Measurements from ENCODE around the gene DYRK3. TPM values are rescaled to one million over a fixed set of nuclear protein-coding genes. Genes with fewer than 3 reads are reported as not detected.
A peak's percentile ranks its signal among the peaks of the same experiment; 100 is the strongest.

Gene DYRK3
- total RNA-seq, 2 experiments from 2014 or later, result 1.6 to 1.7 TPM

- H3K36me3 Mint-ChIP-seq (ENCODE audit: low read depth), result peaks cover 97% of the 10 kb centered on the region
- H3K36me3 ChIP-seq (ENCODE audit: insufficient read depth, low read length), result peaks cover 88% of the 10 kb centered on the region
- no peaks in the 10 kb centered on the region for H3K27me3 Mint-ChIP-seq
- no peaks in the 10 kb centered on the region for H3K9me3 ChIP-seq (ENCODE audit: control insufficient read depth in 1 of 2, insufficient read depth in 1 of 2, low read length in 2 of 2)
- ChIA-PET POLR2A (no interaction called here), CTCF (interaction anchor here (2.1 to 2.5 kb wide), 2 partner anchors 38 to 45 kb away, joined by 8 to 13 read pairs; no protein-coding TSS in a partner anchor)
- no peaks in the 10 kb centered on the region for H3K27me3 ChIP-seq (ENCODE audit: control insufficient read depth in 1 of 2, insufficient read depth in 2 of 2, low read length in 2 of 2)
- peak overlapping the region; percentile 22 for H3K4me3 Mint-ChIP-seq
- peak overlapping the region; percentile 85 for H3K27ac Mint-ChIP-seq
- peak overlapping the region; percentile 39 to 55 for H3K27ac ChIP-seq (ENCODE audit: low read depth in 1 of 2, low read length in 2 of 2)
- H3K4me1 Mint-ChIP-seq (ENCODE audit: low read depth), result peaks cover 43% of the 10 kb centered on the region
- no peaks in the 10 kb centered on the region for H3K9me3 Mint-ChIP-seq
- intact Hi-C loops (cut with DNase I, micrococcal nuclease), result no loop called here
- TF ChIP-seq CTCF (IDR thresholded peaks at IDR 0.05), result peak; percentile 37
- no peak overlapping the region for H3K4me3 ChIP-seq (ENCODE audit: low read length)
- peaks cover 41% of the 10 kb centered on the region for H3K4me1 ChIP-seq (ENCODE audit: insufficient read depth, low read length)
- ATAC-seq (ENCODE audit: poor library complexity) (peak; percentile 83), DNase-seq (peak in 10 of 14 experiments; percentile 29 to 83 (median 58))
Observed at GRCh38 chr1:206590025-206590758, 45.1 kb upstream of the DYRK3 start.

DNA sequence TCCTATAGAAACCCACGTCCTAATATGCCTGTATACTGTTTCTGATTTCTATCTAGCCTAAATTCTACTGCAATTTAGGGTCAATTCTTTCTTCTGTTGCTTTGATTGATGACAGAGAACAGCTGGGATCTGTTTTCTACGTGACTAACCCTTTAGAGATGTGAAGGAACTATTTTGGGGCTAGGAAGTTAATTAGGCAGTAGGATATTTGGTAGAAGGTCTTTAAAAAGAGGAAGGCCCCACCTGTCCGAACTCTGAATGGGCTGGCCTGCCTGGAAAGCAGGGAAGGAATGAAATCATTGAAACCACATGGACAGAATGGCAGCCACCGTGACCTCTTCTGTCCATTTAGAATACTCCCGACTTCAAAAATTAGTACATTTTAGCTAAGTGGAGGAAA lies 44.1 kb upstream of the DYRK3 start:
- Histone ChIP-seq H3K27me3 (ENCODE audit: control insufficient read depth in 1 of 2, insufficient read depth in 2 of 2, low read length in 2 of 2) (no peaks in the 10 kb centered on the region), H3K4me1 (ENCODE audit: insufficient read depth, low read length) (peaks cover 34% of the 10 kb centered on the region), H3K4me3 (ENCODE audit: low read length) (no peak overlapping the region), H3K9me3 (ENCODE audit: control insufficient read depth in 1 of 2, insufficient read depth in 1 of 2, low read length in 2 of 2) (no peaks in the 10 kb centered on the region), H3K27ac (ENCODE audit: low read depth in 1 of 2, low read length in 2 of 2) (peak overlapping the region; percentile 13 to 55), H3K36me3 (ENCODE audit: insufficient read depth, low read length) (peaks cover 88% of the 10 kb centered on the region)
- no peak for TF ChIP-seq CTCF (IDR thresholded peaks at IDR 0.05)
- Mint-ChIP-seq H3K4me3 (no peak overlapping the region), H3K36me3 (ENCODE audit: low read depth) (peaks cover 97% of the 10 kb centered on the region), H3K27ac (peak overlapping the region; percentile 85), H3K27me3 (no peaks in the 10 kb centered on the region), H3K9me3 (no peaks in the 10 kb centered on the region), H3K4me1 (ENCODE audit: low read depth) (peaks cover 39% of the 10 kb centered on the region)
- DNase-seq, result no peak
- intact Hi-C loops (cut with DNase I, micrococcal nuclease), result no loop called here
- ChIA-PET CTCF (interaction anchor here (1.8 to 2.5 kb wide), 4 partner anchors 16 to 46 kb away, joined by 4 to 13 read pairs (median 10); partner anchors contain the start of gene EIF2D), POLR2A (interaction anchor here (0.9 to 2.3 kb wide), 6 partner anchors 16 to 120 kb away, joined by 3 to 9 read pairs (median 3); no protein-coding TSS in a partner anchor)
- ATAC-seq (ENCODE audit: poor library complexity), result no peak

- Mint-ChIP-seq H3K4me1 (ENCODE audit: low read depth) (peaks cover 39% of the 10 kb centered on the region), H3K4me3 (no peak overlapping the region), H3K27me3 (no peaks in the 10 kb centered on the region), H3K27ac (peak overlapping the region; percentile 85), H3K9me3 (no peaks in the 10 kb centered on the region), H3K36me3 (ENCODE audit: low read depth) (peaks cover 96% of the 10 kb centered on the region)
- intact Hi-C loops (cut with DNase I, micrococcal nuclease), result no loop called here
- H3K4me1 ChIP-seq (ENCODE audit: insufficient read depth, low read length), result peaks cover 34% of the 10 kb centered on the region
- H3K4me3 ChIP-seq (ENCODE audit: low read length), result no peak overlapping the region
- no peaks in the 10 kb centered on the region for H3K9me3 ChIP-seq (ENCODE audit: control insufficient read depth in 1 of 2, insufficient read depth in 1 of 2, low read length in 2 of 2)
- no peak for ATAC-seq (ENCODE audit: poor library complexity)
- TF ChIP-seq CTCF (IDR thresholded peaks at IDR 0.05), result no peak
- ChIA-PET CTCF (interaction anchor here (1.8 to 2.5 kb wide), 4 partner anchors 15 to 47 kb away, joined by 4 to 13 read pairs (median 10); partner anchors contain the start of gene EIF2D), POLR2A (interaction anchor here (0.9 to 2.3 kb wide), 7 partner anchors 16 to 120 kb away, joined by 3 to 9 read pairs (median 3); no protein-coding TSS in a partner anchor)
- no peak for DNase-seq
- H3K27me3 ChIP-seq (ENCODE audit: control insufficient read depth in 1 of 2, insufficient read depth in 2 of 2, low read length in 2 of 2), result no peaks in the 10 kb centered on the region
- peaks cover 88% of the 10 kb centered on the region for H3K36me3 ChIP-seq (ENCODE audit: insufficient read depth, low read length)
- peak overlapping the region in 1 of 2 donors; percentile 17 for H3K27ac ChIP-seq (ENCODE audit: low read depth in 1 of 2, low read length in 2 of 2)
Observed at GRCh38 chr1:206591696-206592095, 43.6 kb upstream of the DYRK3 start.
